Measurements from ENCODE around the gene ADGRL1.

GRCh38 chr19:14189415-14189814, 16.6 kb downstream of the ADGRL1 start:
- no peak for TF ChIP-seq CC2D1A (IDR thresholded peaks at IDR 0.05)
- no peak for TF ChIP-seq PBX2 (CRISPR knock-in tag; IDR thresholded peaks at IDR 0.05; ENCODE audit: low read depth)
- no peak for TF ChIP-seq PBX2 (tag; conservative IDR thresholded peaks at IDR 0.05; ENCODE audit: low read depth)
- TF ChIP-seq MYNN (IDR thresholded peaks at IDR 0.05): no peak
- TF ChIP-seq MYNN (CRISPR knock-in tag; IDR thresholded peaks at IDR 0.05): no peak
- TF ChIP-seq NELFE (IDR thresholded peaks at IDR 0.05; ENCODE audit: insufficient read depth, insufficient read length): no peak
